ENCODE data around the gene PRKACA.

PRKACA gene

GRCh38 chr19:14117668-14118164, at the start of gene PRKACA:
Gene PRKACA, minus strand, starts transcription at chr19:14117762. Its CDS starts 215 bp downstream, at chr19:14117547.
- DNase-seq (ENCODE audit: low read depth in 2 of 3, low spot score in 2 of 3) = peak; percentile 90 to 99 (median 93)

- DNase-seq (ENCODE audit: low read depth in 2 of 3, low spot score in 2 of 3) = no peak
Measured at GRCh38 chr19:14166999-14167575, 49.5 kb upstream of the PRKACA start.

GRCh38 chr19:14165990-14166830, 48.6 kb upstream of the PRKACA start:
- DNase-seq (ENCODE audit: low read depth in 2 of 3, low spot score in 2 of 3) = no peak

- no peak for DNase-seq (ENCODE audit: low read depth in 2 of 3, low spot score in 2 of 3)
Measured at GRCh38 chr19:14164724-14165493, 47.3 kb upstream of the PRKACA start.

- no peak for DNase-seq (ENCODE audit: low read depth in 2 of 3, low spot score in 2 of 3)
Measured at GRCh38 chr19:14164082-14164481, 46.5 kb upstream of the PRKACA start.

GRCh38 chr19:14162871-14163297, 45.3 kb upstream of the PRKACA start:
- DNase-seq (ENCODE audit: low read depth in 2 of 3, low spot score in 2 of 3) = no peak

- no peak for DNase-seq (ENCODE audit: low read depth in 2 of 3, low spot score in 2 of 3)
Measured at GRCh38 chr19:14161305-14161704, 43.7 kb upstream of the PRKACA start.

GRCh38 chr19:14160017-14160703, 42.6 kb upstream of the PRKACA start:
- DNase-seq (ENCODE audit: low read depth in 2 of 3, low spot score in 2 of 3) = no peak

GRCh38 chr19:14159059-14159458, 41.5 kb upstream of the PRKACA start:
- DNase-seq (ENCODE audit: low read depth in 2 of 3, low spot score in 2 of 3) = no peak

- DNase-seq (ENCODE audit: low read depth in 2 of 3, low spot score in 2 of 3) = no peak
Measured at GRCh38 chr19:14158276-14159023, 40.9 kb upstream of the PRKACA start.

GRCh38 chr19:14156971-14157717, 39.6 kb upstream of the PRKACA start:
- no peak for DNase-seq (ENCODE audit: low read depth in 2 of 3, low spot score in 2 of 3)

- no peak for DNase-seq (ENCODE audit: low read depth in 2 of 3, low spot score in 2 of 3)
Measured at GRCh38 chr19:14156122-14156521, 38.6 kb upstream of the PRKACA start.

GRCh38 chr19:14155371-14155770, 37.8 kb upstream of the PRKACA start:
- no peak for DNase-seq (ENCODE audit: low read depth in 2 of 3, low spot score in 2 of 3)

GRCh38 chr19:14152713-14153112, 35.2 kb upstream of the PRKACA start:
- no peak for DNase-seq (ENCODE audit: low read depth in 2 of 3, low spot score in 2 of 3)

GRCh38 chr19:14150770-14151661, 33.5 kb upstream of the PRKACA start:
- DNase-seq (ENCODE audit: low read depth in 2 of 3, low spot score in 2 of 3) = no peak

GRCh38 chr19:14150041-14150769, 32.6 kb upstream of the PRKACA start:
- no peak for DNase-seq (ENCODE audit: low read depth in 2 of 3, low spot score in 2 of 3)

GRCh38 chr19:14149509-14149994, 32.0 kb upstream of the PRKACA start:
- DNase-seq (ENCODE audit: low read depth in 2 of 3, low spot score in 2 of 3) = peak in 1 of 3 experiments; percentile 29

All from activated CD8-positive, alpha-beta memory T cell treated with anti-CD3 and anti-CD28 coated beads for 48 hours (primary cell).